HG03097 (cell line): Measurements from ENCODE around the gene ARMC5.
"Not testable (repeated sequence)": the region's sequence is repeated elsewhere in the genome, so short reads cannot be mapped to it uniquely, and the experiment has no call there.

Experiments used
- ATAC-seq: cut with Tn5 transposase; IDR thresholded peaks from one replicate; pipeline ENCODE4 v1.9.1; 2021; ENCODE audit not compliant: unreplicated experiment, low FRiP score

The ARMC5 gene

GRCh38 chr16:31458844-31459686 lies at the start of gene ARMC5:
Gene ARMC5, plus strand, starts transcription at chr16:31459501. Its CDS starts 24 bp downstream, at chr16:31459525.
- ATAC-seq = peak; percentile 62

GRCh38 chr16:31410082-31410481 lies 49.2 kb upstream of the ARMC5 start:
- no peak for ATAC-seq

- ATAC-seq = no peak
Measured at GRCh38 chr16:31411024-31411844, 48.1 kb upstream of the ARMC5 start.

- no peak for ATAC-seq
Measured at GRCh38 chr16:31412750-31413149, 46.6 kb upstream of the ARMC5 start.

- ATAC-seq = no peak
Measured at GRCh38 chr16:31413381-31413780, 45.9 kb upstream of the ARMC5 start.

GRCh38 chr16:31413943-31414342 lies 45.4 kb upstream of the ARMC5 start:
- no peak for ATAC-seq

- ATAC-seq = no peak
Measured at GRCh38 chr16:31414706-31415105, 44.6 kb upstream of the ARMC5 start.

GRCh38 chr16:31416371-31416770 lies 42.9 kb upstream of the ARMC5 start:
- ATAC-seq = no peak

- not testable (repeated sequence) for ATAC-seq
Measured at GRCh38 chr16:31417036-31417435, 42.3 kb upstream of the ARMC5 start.

- no peak for ATAC-seq
Measured at GRCh38 chr16:31417916-31418315, 41.4 kb upstream of the ARMC5 start.

GRCh38 chr16:31420037-31420436 lies 39.3 kb upstream of the ARMC5 start:
- ATAC-seq = no peak

GRCh38 chr16:31421587-31421986 lies 37.7 kb upstream of the ARMC5 start:
- ATAC-seq = no peak

GRCh38 chr16:31423241-31423640 lies 36.1 kb upstream of the ARMC5 start:
- ATAC-seq = no peak

- no peak for ATAC-seq
Measured at GRCh38 chr16:31423801-31424200, 35.5 kb upstream of the ARMC5 start.

- ATAC-seq = no peak
Measured at GRCh38 chr16:31427441-31428278, 31.6 kb upstream of the ARMC5 start.

- no peak for ATAC-seq
Measured at GRCh38 chr16:31428279-31428597, 31.1 kb upstream of the ARMC5 start, which contains the start of gene COX6A2. Gene COX6A2, minus strand, starts transcription at chr16:31428360. Its CDS starts 35 bp downstream, at chr16:31428325.

GRCh38 chr16:31428638-31429247 lies 30.6 kb upstream of the ARMC5 start:
- ATAC-seq = no peak

GRCh38 chr16:31429314-31429713 lies 30.0 kb upstream of the ARMC5 start:
- ATAC-seq = no peak

GRCh38 chr16:31429796-31430195 lies 29.5 kb upstream of the ARMC5 start:
- no peak for ATAC-seq

GRCh38 chr16:31430380-31431052 lies 28.8 kb upstream of the ARMC5 start:
- no peak for ATAC-seq
